NOMO-1 treated with DMSO at 0.1 percent for 48 hours (cell line): ENCODE data around the gene RSRC1.

ENCODE experiments used
- DNase-seq: peaks from one replicate; lab custom pipeline; 2025; ENCODE audit not compliant: unreplicated experiment; lab: John Stamatoyannopoulos, UW

The RSRC1 gene

GRCh38 chr3:158569794-158570193 is 459.9 kb downstream of the RSRC1 start:
- no peak for DNase-seq

- DNase-seq: peak; percentile 94
These were observed 461.3 kb downstream of the RSRC1 start, which contains the start of gene MLF1 for GRCh38 chr3:158570999-158571702. Gene MLF1, plus strand, starts transcription at chr3:158571194. Its CDS starts 107 bp downstream, at chr3:158571301.

GRCh38 chr3:158571969-158572765 is 462.3 kb downstream of the RSRC1 start:
- no peak for DNase-seq

GRCh38 chr3:158572766-158573060 is 462.8 kb downstream of the RSRC1 start:
- DNase-seq: no peak

DNA sequence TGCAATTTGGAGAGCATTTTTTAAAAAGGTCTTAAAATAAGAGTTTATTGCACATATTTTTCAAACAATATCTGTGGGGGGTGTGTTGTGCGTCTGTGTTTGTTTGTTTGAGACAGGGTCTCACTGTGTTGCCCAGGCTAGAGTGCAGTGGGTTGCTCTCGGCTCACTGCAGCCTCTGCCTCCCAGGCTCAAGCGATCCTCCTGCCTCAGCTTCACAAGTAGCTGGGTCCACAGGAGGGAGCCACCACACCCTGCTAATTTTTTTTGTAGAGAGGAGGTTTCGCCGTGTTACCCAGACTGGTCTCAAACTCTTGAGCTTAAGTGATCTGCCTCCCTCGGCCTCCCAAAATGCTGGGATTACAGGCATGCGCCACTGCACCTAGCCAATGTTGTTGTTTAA is 463.8 kb downstream of the RSRC1 start:
- no peak for DNase-seq

DNA sequence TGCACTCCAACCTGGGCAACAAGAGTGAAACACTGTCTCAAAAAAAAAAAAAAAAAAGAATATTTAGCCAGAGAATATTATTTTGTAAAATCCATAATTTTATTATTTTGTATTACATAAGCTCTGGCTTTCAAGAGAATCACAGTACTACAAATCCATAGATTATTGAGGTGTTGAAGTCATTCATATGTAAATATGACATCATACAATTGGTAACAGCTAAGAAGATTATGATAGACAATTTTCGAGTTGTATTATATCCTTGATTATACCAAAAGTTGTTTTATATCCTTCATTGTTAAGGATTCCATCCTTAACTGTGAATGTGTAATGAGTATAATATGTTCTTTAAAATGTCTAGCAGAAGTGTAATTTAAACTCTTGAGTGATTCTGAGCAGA is 464.8 kb downstream of the RSRC1 start:
- DNase-seq: no peak

GRCh38 chr3:158590223-158590622 is 480.3 kb downstream of the RSRC1 start:
- no peak for DNase-seq
